ENCODE results near the gene OVCA2.

DNA sequence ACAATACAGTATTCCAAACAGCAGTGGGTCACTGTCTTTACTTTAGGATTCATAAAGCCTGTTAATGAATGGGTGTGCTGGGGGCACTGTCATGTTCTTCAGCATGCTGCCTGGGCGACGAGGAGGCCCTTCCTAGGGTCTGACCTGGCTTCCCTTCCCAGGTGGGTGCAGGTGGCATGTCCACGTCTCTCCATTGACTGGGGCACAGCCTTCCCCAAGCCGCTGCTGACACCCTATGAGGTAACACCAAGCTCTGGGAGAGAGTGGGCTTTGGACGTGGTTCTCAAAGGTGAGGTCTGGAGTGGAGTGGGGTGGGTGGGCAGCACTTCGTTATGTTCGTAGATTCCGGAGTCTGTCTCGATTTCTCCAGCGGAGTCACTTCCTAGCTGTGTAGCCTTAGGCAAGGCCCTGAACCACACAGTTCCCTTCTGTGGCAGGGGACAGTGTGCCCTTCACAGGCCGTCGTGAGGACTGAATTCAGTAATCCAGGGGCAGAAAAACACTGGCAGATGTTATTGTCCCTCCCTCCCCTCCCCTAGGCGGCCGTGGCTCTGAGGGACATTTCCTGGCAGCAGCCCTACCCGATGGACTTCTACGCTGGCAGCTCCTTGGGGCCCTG lies 771 bp upstream of the OVCA2 start:
- TF ChIP-seq, protein P1, sequence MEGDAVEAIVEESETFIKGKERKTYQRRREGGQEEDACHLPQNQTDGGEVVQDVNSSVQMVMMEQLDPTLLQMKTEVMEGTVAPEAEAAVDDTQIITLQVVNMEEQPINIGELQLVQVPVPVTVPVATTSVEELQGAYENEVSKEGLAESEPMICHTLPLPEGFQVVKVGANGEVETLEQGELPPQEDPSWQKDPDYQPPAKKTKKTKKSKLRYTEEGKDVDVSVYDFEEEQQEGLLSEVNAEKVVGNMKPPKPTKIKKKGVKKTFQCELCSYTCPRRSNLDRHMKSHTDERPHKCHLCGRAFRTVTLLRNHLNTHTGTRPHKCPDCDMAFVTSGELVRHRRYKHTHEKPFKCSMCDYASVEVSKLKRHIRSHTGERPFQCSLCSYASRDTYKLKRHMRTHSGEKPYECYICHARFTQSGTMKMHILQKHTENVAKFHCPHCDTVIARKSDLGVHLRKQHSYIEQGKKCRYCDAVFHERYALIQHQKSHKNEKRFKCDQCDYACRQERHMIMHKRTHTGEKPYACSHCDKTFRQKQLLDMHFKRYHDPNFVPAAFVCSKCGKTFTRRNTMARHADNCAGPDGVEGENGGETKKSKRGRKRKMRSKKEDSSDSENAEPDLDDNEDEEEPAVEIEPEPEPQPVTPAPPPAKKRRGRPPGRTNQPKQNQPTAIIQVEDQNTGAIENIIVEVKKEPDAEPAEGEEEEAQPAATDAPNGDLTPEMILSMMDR (IDR thresholded peaks at IDR 0.05), result peak in 1 of 4 experiments; percentile 6
- no peak for TF ChIP-seq POLR2A (IDR thresholded peaks at IDR 0.05)
- no peak for TF ChIP-seq EP300 (IDR thresholded peaks at IDR 0.05)
- TF ChIP-seq POLR2AphosphoS5 (IDR thresholded peaks at IDR 0.05), result no peak

Data from gastroesophageal sphincter (tissue), 3 donors.